HEK293 (cell line): ENCODE measurements around the gene EFHC1.

ENCODE experiments used
- CTCF ChIA-PET: fragments of 350-600 bp; formaldehyde crosslinking; extraction: SDS; loops from one replicate; lab custom pipeline; 2021; ENCODE audit warnings: antibody characterized with exemption; lab: Yijun Ruan, JAX
- POLR2A ChIA-PET: fragments of 300-600 bp; formaldehyde crosslinking; extraction: SDS; loops from one replicate; lab custom pipeline; 2020; ENCODE audit warnings: antibody characterized with exemption, inconsistent platforms; lab: Yijun Ruan, JAX
- H3K27ac ChIP-seq: fragments of 200-500 bp; sonication (Bioruptor generic); 2 replicates; pipeline ENCODE4 v1.5.1; 2014; ENCODE audit warnings: low read depth, low read length, control low read depth, inconsistent platforms; ENCODE audit errors: extremely low read depth
- H3K36me3 ChIP-seq, 2 experiments: fragments of 200-500 bp in 1 of 2; sonication (Bioruptor generic) in 1 of 2; 1 replicate in 1 of 2; 2 replicates in 1 of 2; pipeline ENCODE4 v1.5.1; 2014 to 2017; ENCODE audit warnings: inconsistent platforms in 2 of 2, low read length in 2 of 2; ENCODE audit not compliant: control insufficient read depth in 2 of 2, insufficient read depth in 1 of 2
- H3K4me1 ChIP-seq: fragments of 200-500 bp; sonication (Bioruptor generic); 2 replicates; pipeline ENCODE4 v1.5.1; 2014; ENCODE audit warnings: mild to moderate bottlenecking, low read length, inconsistent platforms; ENCODE audit not compliant: control insufficient read depth, insufficient read depth
- H3K4me3 ChIP-seq: 2 replicates; pipeline ENCODE4 v1.5.1; 2011; ENCODE audit warnings: low read depth, mild to moderate bottlenecking, control low read depth, low read length, moderate library complexity
- H3K9me3 ChIP-seq: fragments of 200-500 bp; sonication (Bioruptor generic); 2 replicates; pipeline ENCODE4 v1.5.1; 2014; ENCODE audit warnings: low read depth, low read length, inconsistent platforms; ENCODE audit not compliant: control insufficient read depth, insufficient read depth
- PRDM10 ChIP-seq: fragments of 450-650 bp; formaldehyde crosslinking; IDR thresholded peaks from 2 replicates; pipeline ENCODE4 v1.5.1; 2016; ENCODE audit warnings: missing biosample characterization, missing genetic modification characterization
- SCRT1 ChIP-seq: fragments of 450-650 bp; formaldehyde crosslinking; IDR thresholded peaks from 2 replicates; pipeline ENCODE4 v1.5.1; 2016; ENCODE audit warnings: missing biosample characterization, missing genetic modification characterization, borderline replicate concordance
- TRIM28 ChIP-seq: IDR thresholded peaks from 2 replicates; pipeline ENCODE4 v1.6.1; 2011; ENCODE audit warnings: low read length, control low read depth, borderline replicate concordance
- YY1 ChIP-seq: fragments of 450-650 bp; formaldehyde crosslinking; IDR thresholded peaks from 2 replicates; pipeline ENCODE4 v1.5.1; 2018; ENCODE audit warnings: missing biosample characterization, missing genetic modification characterization
- ZBTB49 ChIP-seq: fragments of 450-650 bp; formaldehyde crosslinking; IDR thresholded peaks from 2 replicates; pipeline ENCODE4 v1.5.1; 2016; ENCODE audit warnings: missing biosample characterization, missing genetic modification characterization, low read depth
- ZBTB7A ChIP-seq: fragments of 450-650 bp; formaldehyde crosslinking; IDR thresholded peaks from 2 replicates; pipeline ENCODE4 v1.5.1; 2016; ENCODE audit warnings: low read depth, missing biosample characterization, missing genetic modification characterization
- ZNF175 ChIP-seq: fragments of 450-650 bp; formaldehyde crosslinking; IDR thresholded peaks from 2 replicates; pipeline ENCODE4 v1.5.1; 2016; ENCODE audit warnings: missing biosample characterization, missing genetic modification characterization
- ZNF266 ChIP-seq: fragments of 450-650 bp; formaldehyde crosslinking; IDR thresholded peaks from 2 replicates; pipeline ENCODE4 v1.5.1; 2016; ENCODE audit warnings: missing biosample characterization, missing genetic modification characterization, low read depth
- ZNF37A ChIP-seq: fragments of 450-650 bp; IDR thresholded peaks from 2 replicates; pipeline ENCODE4 v1.5.1; 2018; ENCODE audit warnings: missing biosample characterization, missing genetic modification characterization
- ZNF488 ChIP-seq: fragments of 450-650 bp; formaldehyde crosslinking; IDR thresholded peaks from 2 replicates; pipeline ENCODE4 v1.5.1; 2016; ENCODE audit warnings: missing biosample characterization, missing genetic modification characterization
- ZNF501 ChIP-seq: fragments of 450-650 bp; formaldehyde crosslinking; IDR thresholded peaks from 2 replicates; pipeline ENCODE4 v1.5.1; 2016; ENCODE audit warnings: missing biosample characterization, missing genetic modification characterization
- ZNF513 ChIP-seq: fragments of 450-650 bp; IDR thresholded peaks from 2 replicates; pipeline ENCODE4 v1.5.1; 2018; ENCODE audit warnings: missing biosample characterization, missing genetic modification characterization
- ZNF544 ChIP-seq: fragments of 450-650 bp; formaldehyde crosslinking; IDR thresholded peaks from 2 replicates; pipeline ENCODE4 v1.5.0; 2017; ENCODE audit warnings: missing biosample characterization, missing genetic modification characterization
- ZNF580 ChIP-seq: fragments of 450-650 bp; formaldehyde crosslinking; IDR thresholded peaks from 2 replicates; pipeline ENCODE4 v1.5.1; 2016; ENCODE audit warnings: missing biosample characterization, missing genetic modification characterization
- ZNF585B ChIP-seq: fragments of 450-650 bp; formaldehyde crosslinking; IDR thresholded peaks from 2 replicates; pipeline ENCODE4 v1.5.1; 2016; ENCODE audit warnings: missing biosample characterization, missing genetic modification characterization
- ZNF629 ChIP-seq: fragments of 450-650 bp; formaldehyde crosslinking; IDR thresholded peaks from 2 replicates; pipeline ENCODE4 v1.5.1; 2017; ENCODE audit warnings: missing biosample characterization, missing genetic modification characterization
- ZNF639 ChIP-seq: fragments of 450-650 bp; formaldehyde crosslinking; IDR thresholded peaks from 2 replicates; pipeline ENCODE4 v1.5.1; 2016; ENCODE audit warnings: missing biosample characterization, missing genetic modification characterization
- ZNF658 ChIP-seq: fragments of 450-650 bp; formaldehyde crosslinking; IDR thresholded peaks from 2 replicates; pipeline ENCODE4; 2016; ENCODE audit warnings: missing biosample characterization, missing genetic modification characterization
- ZNF704 ChIP-seq: fragments of 450-650 bp; formaldehyde crosslinking; IDR thresholded peaks from 2 replicates; pipeline ENCODE4 v1.5.1; 2016; ENCODE audit warnings: missing biosample characterization, missing genetic modification characterization
- ZNF776 ChIP-seq: fragments of 450-650 bp; formaldehyde crosslinking; IDR thresholded peaks from 2 replicates; pipeline ENCODE4 v1.5.0; 2017; ENCODE audit warnings: missing biosample characterization, missing genetic modification characterization, borderline replicate concordance

EFHC1 gene

GRCh38 chr6:52377538-52378221 is 42.5 kb upstream of the EFHC1 start:
- no peak overlapping the region for H3K4me3 ChIP-seq
- ChIA-PET POLR2A (interaction anchor here (1.5 kb wide), 1 partner anchor 93 kb away, joined by 4 read pairs; the partner anchor contains the start of gene MCM3), CTCF (interaction anchor here (0.5 to 1.2 kb wide), 5 partner anchors 11 to 94 kb away, joined by 3 to 5 read pairs (median 3); no protein-coding TSS in a partner anchor)
- no peak overlapping the region for H3K27ac ChIP-seq
- TF ChIP-seq ZNF629 (tag by site-specific recombination) (no peak), ZNF704 (tag by site-specific recombination) (no peak), PRDM10 (no peak), YY1 (no peak), ZNF266 (tag by site-specific recombination) (no peak), ZNF639 (tag by site-specific recombination) (no peak), TRIM28 (no peak), ZNF501 (tag by site-specific recombination) (no peak), ZNF658 (tag by site-specific recombination) (no peak), ZNF37A (tag by site-specific recombination) (no peak), SCRT1 (tag by site-specific recombination) (no peak), ZNF488 (no peak), ZBTB7A (tag by site-specific recombination) (no peak), ZNF776 (no peak), ZNF175 (no peak), ZNF585B (tag by site-specific recombination) (no peak), ZBTB49 (tag by site-specific recombination) (no peak), ZNF513 (tag by site-specific recombination) (no peak), ZNF544 (tag by site-specific recombination) (no peak), ZNF580 (tag by site-specific recombination) (no peak)
- H3K36me3 ChIP-seq, result no peaks in the 10 kb centered on the region; a peak in 1 of 3 replicates
- H3K4me1 ChIP-seq, result no peaks in the 10 kb centered on the region
- H3K9me3 ChIP-seq, result no peaks in the 10 kb centered on the region
